HG02885 (cell line): Measurements from ENCODE around the gene CFAP54.
"Not testable (repeated sequence)": the region's sequence is repeated elsewhere in the genome, so short reads cannot be mapped to it uniquely, and the experiment has no call there.

Source experiments
- ATAC-seq: cut with Tn5 transposase; IDR thresholded peaks from one replicate; pipeline ENCODE4 v1.9.1; 2021; ENCODE audit warnings: mild to moderate bottlenecking; ENCODE audit not compliant: unreplicated experiment, poor library complexity

Gene CFAP54

GRCh38 chr12:96590970-96591369 lies 101.6 kb downstream of the CFAP54 start:
- no peak for ATAC-seq

DNA sequence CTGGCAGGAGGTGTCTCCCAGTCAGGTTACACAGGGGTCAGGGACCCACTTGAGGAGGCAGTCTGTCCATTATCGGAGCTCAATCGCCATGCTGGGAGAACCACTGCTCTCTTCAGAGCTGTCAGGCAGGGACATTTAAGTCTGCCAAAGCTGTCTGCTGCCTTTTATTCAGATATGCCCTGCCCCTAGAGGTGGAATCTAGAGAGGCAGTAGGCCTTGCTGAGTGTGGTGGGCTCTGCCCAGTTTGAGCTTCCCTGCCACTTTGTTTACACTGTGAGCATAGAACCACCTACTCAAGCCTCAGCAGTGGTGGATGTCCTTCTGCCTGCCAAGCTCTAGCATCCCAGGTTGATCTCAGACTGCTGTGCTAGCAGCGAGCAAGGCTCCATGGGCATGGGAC lies 115.0 kb downstream of the CFAP54 start:
- not testable (repeated sequence) for ATAC-seq

DNA sequence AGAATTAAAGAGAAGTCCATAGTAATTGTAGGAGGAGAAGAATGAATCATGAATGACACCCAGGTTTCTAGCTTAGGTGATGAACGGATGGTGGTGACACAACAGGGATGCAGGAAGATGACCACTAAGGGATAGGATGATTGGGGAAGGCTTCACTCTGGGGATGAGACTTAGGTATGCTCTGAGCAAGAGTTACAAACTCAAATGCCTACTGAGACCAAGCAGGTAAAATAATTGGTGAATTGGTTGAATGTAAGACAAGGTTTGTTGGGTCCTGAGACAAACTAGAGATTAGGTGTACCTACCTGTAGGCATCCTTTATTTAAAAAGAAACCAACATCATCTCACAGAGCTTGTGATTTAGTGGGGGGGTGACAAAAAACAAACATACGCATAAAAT lies 116.3 kb downstream of the CFAP54 start:
- no peak for ATAC-seq

- ATAC-seq: no peak
Observed at GRCh38 chr12:96606134-96606533, 116.8 kb downstream of the CFAP54 start.

GRCh38 chr12:96606644-96607043 lies 117.3 kb downstream of the CFAP54 start:
- no peak for ATAC-seq

- ATAC-seq: no peak
Observed at GRCh38 chr12:96617178-96617577, 127.8 kb downstream of the CFAP54 start.

- no peak for ATAC-seq
Observed at GRCh38 chr12:96623155-96623554, 133.8 kb downstream of the CFAP54 start.

GRCh38 chr12:96623656-96624217 lies 134.4 kb downstream of the CFAP54 start:
- no peak for ATAC-seq

DNA sequence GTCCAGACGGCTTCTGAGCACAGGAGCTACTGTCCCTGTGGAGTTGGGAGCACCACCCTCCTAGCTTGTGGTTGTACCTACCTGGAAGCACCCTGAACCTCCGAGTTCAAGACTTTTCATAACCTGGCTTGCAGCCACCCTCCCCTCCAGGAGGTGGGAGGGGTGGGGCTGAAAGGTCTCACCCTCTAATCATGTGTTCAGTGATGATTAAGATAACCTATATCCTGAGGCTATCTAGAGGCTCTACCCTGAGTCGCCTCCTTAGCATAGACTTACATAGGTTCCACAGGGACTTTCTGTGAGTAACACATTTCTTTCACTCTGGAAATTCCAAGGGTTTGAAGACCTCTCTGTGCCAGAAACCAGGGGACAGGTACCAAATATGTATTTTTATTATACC lies 146.5 kb downstream of the CFAP54 start:
- ATAC-seq: no peak

DNA sequence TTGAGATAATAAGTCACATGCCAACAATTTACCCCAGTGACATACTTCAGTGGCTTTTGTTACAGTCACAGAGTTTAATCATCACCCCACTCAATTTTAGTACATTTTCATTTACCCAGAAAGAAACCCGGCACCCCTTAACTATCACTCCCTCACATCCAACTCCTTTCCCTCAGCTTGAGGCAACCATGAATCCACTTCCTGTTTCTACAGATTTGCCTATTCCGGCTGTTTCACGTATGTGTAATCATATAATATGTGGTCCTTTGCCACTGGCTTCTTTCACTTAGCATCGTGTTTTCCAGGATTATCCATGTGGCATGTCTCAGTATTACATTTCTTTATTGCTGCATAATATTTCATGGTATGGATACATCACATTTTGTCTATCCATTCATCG lies 147.5 kb downstream of the CFAP54 start:
- no peak for ATAC-seq

DNA sequence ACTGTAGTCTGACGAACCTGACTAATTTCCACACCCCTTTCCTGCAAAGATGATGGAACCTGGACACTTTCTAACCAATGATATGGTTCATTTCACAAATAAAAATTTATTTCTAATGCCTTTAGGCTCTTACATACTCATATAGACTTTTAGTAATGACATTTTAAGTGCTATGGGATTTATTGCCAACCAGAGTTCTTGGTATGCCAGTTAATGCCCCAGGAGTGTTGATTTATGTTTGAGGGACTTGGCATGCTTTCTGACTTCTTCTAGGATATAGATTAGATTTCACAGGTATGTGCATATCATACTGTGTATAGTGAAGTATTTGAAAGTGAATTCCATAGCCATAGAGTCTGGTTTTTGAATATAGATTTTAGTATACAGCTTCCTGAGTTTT lies 159.5 kb downstream of the CFAP54 start:
- no peak for ATAC-seq

GRCh38 chr12:96652870-96653269 lies 163.5 kb downstream of the CFAP54 start:
- ATAC-seq: no peak

DNA sequence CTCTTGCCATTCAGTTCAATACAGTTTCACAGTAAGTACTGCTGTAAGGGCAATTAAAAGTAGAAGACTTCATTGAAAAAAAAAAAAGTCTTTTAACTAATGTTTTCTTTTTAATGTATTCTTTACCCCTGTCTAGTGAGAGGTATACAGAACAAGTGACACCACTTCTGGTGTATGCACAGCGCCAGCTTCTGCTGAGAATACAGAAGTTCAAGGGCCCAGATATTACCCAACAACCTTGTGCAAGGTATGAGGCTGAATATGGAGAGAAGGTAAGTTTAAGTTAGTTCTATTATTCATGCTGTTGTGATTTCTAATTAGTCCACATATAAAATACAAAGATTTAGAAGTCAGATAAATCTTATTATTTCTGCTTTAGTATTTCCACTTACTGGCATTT lies 168.7 kb downstream of the CFAP54 start:
- no peak for ATAC-seq

DNA sequence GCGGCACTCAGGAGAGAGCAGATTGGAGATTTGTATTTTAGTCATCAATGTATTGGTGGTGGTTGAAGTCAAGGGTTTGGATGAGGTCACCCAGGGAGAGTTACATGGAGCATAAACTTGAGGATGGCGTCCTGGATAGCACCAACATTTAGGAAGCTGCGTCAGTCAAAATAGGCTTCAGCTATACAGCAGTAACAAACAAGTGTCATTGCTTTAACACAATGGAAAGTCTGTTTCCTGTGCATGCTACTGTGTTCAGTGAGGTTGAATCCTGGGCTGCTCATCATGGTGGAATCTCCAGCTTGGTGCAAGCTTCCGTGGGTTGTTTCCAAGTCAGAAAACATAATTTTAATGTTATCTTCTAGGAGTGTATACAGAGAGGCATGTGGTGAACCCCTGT lies 180.4 kb downstream of the CFAP54 start:
- ATAC-seq: no peak

GRCh38 chr12:96670334-96670899 lies 181.0 kb downstream of the CFAP54 start:
- no peak for ATAC-seq

GRCh38 chr12:96675519-96675918 lies 186.1 kb downstream of the CFAP54 start:
- ATAC-seq: not testable (repeated sequence)

GRCh38 chr12:96677363-96677762 lies 188.0 kb downstream of the CFAP54 start:
- no peak for ATAC-seq

GRCh38 chr12:96687719-96688118 lies 198.3 kb downstream of the CFAP54 start:
- ATAC-seq: no peak

DNA sequence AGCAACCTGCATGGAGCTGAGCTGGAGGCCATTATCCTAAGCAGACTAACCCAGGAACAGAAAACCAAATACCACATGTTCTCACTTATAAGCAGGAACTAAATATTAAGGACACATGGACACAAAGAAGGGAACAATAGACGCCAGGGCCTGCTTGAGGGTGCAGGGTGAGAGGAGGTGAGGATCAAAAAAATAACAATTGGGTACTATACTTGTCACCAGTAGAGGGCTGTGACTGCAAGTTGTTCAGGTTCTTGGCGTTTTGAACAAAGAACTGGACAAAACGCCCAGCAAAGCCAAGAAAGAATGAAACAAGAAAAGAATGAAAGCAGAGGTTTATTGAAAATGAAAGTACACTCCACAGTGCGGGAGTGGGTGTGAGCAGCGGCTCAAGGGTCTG lies 209.1 kb downstream of the CFAP54 start:
- ATAC-seq: no peak

- ATAC-seq: no peak
Observed at GRCh38 chr12:96698965-96699364, 209.6 kb downstream of the CFAP54 start.

- ATAC-seq: no peak
Observed at GRCh38 chr12:96701856-96702255, 212.5 kb downstream of the CFAP54 start.

- no peak for ATAC-seq
Observed at GRCh38 chr12:96710127-96710745, 220.9 kb downstream of the CFAP54 start.
